Astrocyte (in vitro differentiated cells and primary cell): ENCODE data around the gene MIOS.

Experiments used
- CTCF ChIP-seq: IDR thresholded peaks from 2 replicates; pipeline ENCODE4 v1.5.1; 2011; ENCODE audit warnings: low read depth, mild to moderate bottlenecking, inconsistent platforms, low read length, moderate library complexity; ENCODE audit not compliant: insufficient read depth
- EZH2 ChIP-seq: IDR thresholded peaks from 2 replicates; pipeline ENCODE4 v1.6.1; 2012; ENCODE audit warnings: mild to moderate bottlenecking, low read length, inconsistent platforms; ENCODE audit not compliant: insufficient read depth

GRCh38 chr7:7577888-7578287 lies 11.2 kb downstream of the MIOS start:
- TF ChIP-seq CTCF (no peak), EZH2 (no peak)
